ENCODE data around the gene RPS6KA1. TPM values are rescaled to one million over a fixed set of nuclear protein-coding genes. Genes with fewer than 3 reads are reported as not detected.

Gene RPS6KA1
- polyA plus RNA-seq, 3 donors, result 116 to 189 (median 188) TPM

GRCh38 chr1:26493267-26493666 is 36.3 kb upstream of the RPS6KA1 start:
- DNase-seq, result no peak
- Histone ChIP-seq H3K9me3 (replicated peaks in 1 of 2; ENCODE audit: control insufficient read depth in 1 of 2, insufficient read depth in 1 of 2, low read length in 2 of 2) (no peaks in the 10 kb centered on the region), H3K27me3 (ENCODE audit: control insufficient read depth in 2 of 2, insufficient read depth in 2 of 2, low read length in 2 of 2) (no peaks in the 10 kb centered on the region), H3K79me2 (ENCODE audit: insufficient read depth, low read length) (no peaks in the 10 kb centered on the region), H3K4me2 (replicated peaks; ENCODE audit: extremely low read depth, low read length, poor library complexity, severe bottlenecking) (no peak overlapping the region), H3K27ac (ENCODE audit: low read depth in 1 of 2, low read length in 2 of 2) (no peak overlapping the region), H3K9ac (ENCODE audit: insufficient read depth, low read length, poor library complexity, severe bottlenecking) (no peak overlapping the region), H3K4me1 (ENCODE audit: control insufficient read depth in 1 of 2, insufficient read depth in 2 of 2, low read length in 2 of 2) (no peaks in the 10 kb centered on the region), H4K20me1 (ENCODE audit: insufficient read depth, low read length) (no peaks in the 10 kb centered on the region), H3K36me3 (replicated peaks in 1 of 2; ENCODE audit: control insufficient read depth in 1 of 2, insufficient read depth in 2 of 2, low read length in 2 of 2) (no peaks in the 10 kb centered on the region), H3K4me3 (replicated peaks in 1 of 3; ENCODE audit: low read depth in 2 of 3, low read length in 3 of 3) (no peak overlapping the region), H2AFZ (ENCODE audit: insufficient read depth, low read depth, low read length, poor library complexity, severe bottlenecking) (no peak overlapping the region)
- TF ChIP-seq CTCF (IDR thresholded peaks at IDR 0.05), result no peak
- H3K4me1 Mint-ChIP-seq, result peaks cover 14% of the 10 kb centered on the region
- no peaks in the 10 kb centered on the region for H3K9me3 Mint-ChIP-seq
- 83% methylated on average over 2 of the region's 3 CpGs for WGBS (ENCODE audit: insufficient coverage)
- H3K27me3 Mint-ChIP-seq (ENCODE audit: low read depth in 3 of 3), result peaks cover 1 to 5% (median 3%) of the 10 kb centered on the region in 3 donors
- no peak overlapping the region for H3K4me3 Mint-ChIP-seq
- intact Hi-C loops (cut with micrococcal nuclease), result loop anchor here in 1 of 2 donors (10.0 kb wide), 1 partner anchor 382 kb away; no protein-coding TSS in a partner anchor
- no peak overlapping the region for H3K27ac Mint-ChIP-seq
- no peaks in the 10 kb centered on the region for H3K36me3 Mint-ChIP-seq

DNA sequence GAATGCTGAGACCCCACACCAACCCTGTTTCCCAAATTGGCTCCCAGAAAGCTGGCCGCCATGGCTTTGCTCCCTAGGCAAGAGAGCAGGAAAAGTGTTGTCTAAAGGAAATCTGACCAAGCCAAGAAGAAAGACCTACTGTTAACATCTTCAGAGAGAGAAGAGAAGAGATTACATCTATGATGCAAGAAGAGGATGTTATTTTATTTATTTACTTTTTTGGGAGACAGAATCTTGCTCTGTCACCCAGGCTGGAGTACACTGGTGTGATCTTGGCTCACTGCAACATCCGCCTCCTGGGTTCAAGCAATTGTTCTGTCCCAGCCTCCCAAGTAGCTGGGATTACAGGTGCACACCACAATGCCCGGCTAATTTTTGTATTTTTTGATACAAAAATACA is 35.6 kb upstream of the RPS6KA1 start:
- 86% methylated on average over 1 of the region's 3 CpGs for WGBS (ENCODE audit: insufficient coverage)
- Mint-ChIP-seq H3K4me3 (no peak overlapping the region), H3K27ac (peak overlapping the region in 1 of 7 donors; percentile 55), H3K4me1 (peaks cover 15% of the 10 kb centered on the region), H3K36me3 (no peaks in the 10 kb centered on the region), H3K9me3 (no peaks in the 10 kb centered on the region), H3K27me3 (ENCODE audit: low read depth in 3 of 3) (peaks cover 1 to 5% (median 3%) of the 10 kb centered on the region in 3 donors)
- H3K4me1 ChIP-seq (ENCODE audit: control insufficient read depth in 1 of 2, insufficient read depth in 2 of 2, low read length in 2 of 2), result no peaks in the 10 kb centered on the region
- intact Hi-C loops (cut with micrococcal nuclease), result loop anchor here in 1 of 2 donors (10.0 kb wide), 1 partner anchor 381 kb away; no protein-coding TSS in a partner anchor
- H3K9me3 ChIP-seq (replicated peaks in 1 of 2; ENCODE audit: control insufficient read depth in 1 of 2, insufficient read depth in 1 of 2, low read length in 2 of 2), result no peaks in the 10 kb centered on the region
- no peak overlapping the region for H3K27ac ChIP-seq (ENCODE audit: low read depth in 1 of 2, low read length in 2 of 2)
- no peak overlapping the region for H3K4me3 ChIP-seq (replicated peaks in 1 of 3; ENCODE audit: low read depth in 2 of 3, low read length in 3 of 3)
- H4K20me1 ChIP-seq (ENCODE audit: insufficient read depth, low read length), result no peaks in the 10 kb centered on the region
- no peaks in the 10 kb centered on the region for H3K27me3 ChIP-seq (ENCODE audit: control insufficient read depth in 2 of 2, insufficient read depth in 2 of 2, low read length in 2 of 2)
- H3K9ac ChIP-seq (ENCODE audit: insufficient read depth, low read length, poor library complexity, severe bottlenecking), result no peak overlapping the region
- no peak for DNase-seq
- H3K36me3 ChIP-seq (replicated peaks in 1 of 2; ENCODE audit: control insufficient read depth in 1 of 2, insufficient read depth in 2 of 2, low read length in 2 of 2), result no peaks in the 10 kb centered on the region
- TF ChIP-seq CTCF (IDR thresholded peaks at IDR 0.05), result no peak
- H2AFZ ChIP-seq (ENCODE audit: insufficient read depth, low read depth, low read length, poor library complexity, severe bottlenecking), result no peak overlapping the region
- no peaks in the 10 kb centered on the region for H3K79me2 ChIP-seq (ENCODE audit: insufficient read depth, low read length)
- no peak overlapping the region for H3K4me2 ChIP-seq (replicated peaks; ENCODE audit: extremely low read depth, low read length, poor library complexity, severe bottlenecking)

Data from CD14-positive monocyte (primary cell).